ENCODE measurements around the gene TMEM171. TPM values are rescaled to one million over a fixed set of nuclear protein-coding genes. Genes with fewer than 3 reads are reported as not detected.

The TMEM171 gene
- total RNA-seq, 1 experiment from 2014 or later, result 1.7 TPM

DNA sequence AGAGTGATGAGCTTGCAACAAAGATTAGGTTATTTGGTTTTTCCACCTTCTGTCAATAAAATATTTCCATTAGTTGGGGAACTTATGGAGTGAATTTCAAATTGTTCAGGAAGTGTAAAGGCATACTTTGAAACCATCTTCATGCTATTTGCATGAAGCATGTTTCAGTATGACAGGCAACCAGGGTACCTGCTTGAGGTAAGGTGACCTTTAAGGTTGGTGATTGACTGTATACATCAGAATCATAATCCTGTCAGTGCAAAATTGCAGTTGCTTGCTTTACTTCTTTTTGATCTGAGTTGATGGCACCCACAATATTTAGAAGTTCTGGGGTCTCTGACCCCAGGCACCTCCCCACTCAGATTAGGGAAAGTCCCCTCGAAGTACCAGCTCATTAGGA is 26.0 kb upstream of the TMEM171 start (continued):
- TF ChIP-seq, protein P1, sequence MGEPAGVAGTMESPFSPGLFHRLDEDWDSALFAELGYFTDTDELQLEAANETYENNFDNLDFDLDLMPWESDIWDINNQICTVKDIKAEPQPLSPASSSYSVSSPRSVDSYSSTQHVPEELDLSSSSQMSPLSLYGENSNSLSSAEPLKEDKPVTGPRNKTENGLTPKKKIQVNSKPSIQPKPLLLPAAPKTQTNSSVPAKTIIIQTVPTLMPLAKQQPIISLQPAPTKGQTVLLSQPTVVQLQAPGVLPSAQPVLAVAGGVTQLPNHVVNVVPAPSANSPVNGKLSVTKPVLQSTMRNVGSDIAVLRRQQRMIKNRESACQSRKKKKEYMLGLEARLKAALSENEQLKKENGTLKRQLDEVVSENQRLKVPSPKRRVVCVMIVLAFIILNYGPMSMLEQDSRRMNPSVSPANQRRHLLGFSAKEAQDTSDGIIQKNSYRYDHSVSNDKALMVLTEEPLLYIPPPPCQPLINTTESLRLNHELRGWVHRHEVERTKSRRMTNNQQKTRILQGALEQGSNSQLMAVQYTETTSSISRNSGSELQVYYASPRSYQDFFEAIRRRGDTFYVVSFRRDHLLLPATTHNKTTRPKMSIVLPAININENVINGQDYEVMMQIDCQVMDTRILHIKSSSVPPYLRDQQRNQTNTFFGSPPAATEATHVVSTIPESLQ (CRISPR knock-in tag; IDR thresholded peaks at IDR 0.05), result no peak
- TF ChIP-seq GABPB1 (CRISPR knock-in tag; IDR thresholded peaks at IDR 0.05) (no peak), ZNF396 (CRISPR knock-in tag; IDR thresholded peaks at IDR 0.05; ENCODE audit: borderline replicate concordance) (no peak), ZNF423 (CRISPR knock-in tag; IDR thresholded peaks at IDR 0.05) (no peak), PRRX2 (CRISPR knock-in tag; IDR thresholded peaks at IDR 0.05) (no peak)

DNA sequence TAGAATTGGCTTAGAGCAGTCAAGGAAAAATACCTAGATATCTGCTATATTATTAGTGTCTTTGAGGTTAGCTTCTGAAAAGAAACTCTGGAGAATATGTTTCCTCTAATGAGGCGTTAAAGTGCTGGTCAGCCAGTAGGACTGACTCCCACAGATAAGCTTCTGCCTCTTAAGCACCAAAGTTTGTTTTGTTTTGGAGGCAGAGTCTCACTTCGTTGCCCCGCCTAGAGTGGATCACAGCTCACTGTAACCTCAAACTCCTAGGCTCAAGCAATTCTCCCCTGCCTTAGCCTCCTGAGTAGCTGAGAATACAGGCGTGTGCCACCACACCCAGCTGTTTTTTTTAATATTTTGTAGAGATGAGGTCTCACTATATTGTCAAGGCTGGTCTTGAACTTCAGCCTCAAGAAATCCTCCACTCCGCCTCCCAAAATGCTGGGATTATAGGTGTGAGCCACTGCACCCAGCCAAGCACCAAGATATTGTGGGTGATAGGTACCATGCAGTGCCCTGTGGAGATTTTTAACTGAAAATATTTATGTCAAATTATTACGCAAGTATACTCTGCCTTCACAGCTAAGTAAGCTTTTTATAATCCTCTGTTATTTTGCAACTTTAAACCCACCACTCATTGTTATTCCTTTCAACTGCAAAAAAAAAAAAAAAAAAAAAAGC is 24.7 kb upstream of the TMEM171 start:
- no peak overlapping the region for H3K27ac Mint-ChIP-seq
- ChIA-PET CTCF (interaction anchor here (1.0 to 1.4 kb wide), 2 partner anchors 75 to 120 kb away, joined by 4 to 6 read pairs; no protein-coding TSS in a partner anchor), POLR2A (interaction anchor here (0.7 to 1.1 kb wide), 3 partner anchors 97 to 151 kb away, joined by 3 to 14 read pairs (median 4); no protein-coding TSS in a partner anchor)
- no peak overlapping the region for H3K4me3 Mint-ChIP-seq
- no peak for ATAC-seq
- H3K9me3 Mint-ChIP-seq, result peaks cover 23% of the 10 kb centered on the region
- no peak for DNase-seq (ENCODE audit: low spot score)
- peaks cover 13% of the 10 kb centered on the region for H3K36me3 Mint-ChIP-seq
- 0 out of 2 replicates have a peak, but pooled peaks cover 2% of the 10 kb centered on the region for H3K4me1 Mint-ChIP-seq
- no peak for TF ChIP-seq ZNF396 (CRISPR knock-in tag; IDR thresholded peaks at IDR 0.05; ENCODE audit: borderline replicate concordance)
- TF ChIP-seq, protein P2, sequence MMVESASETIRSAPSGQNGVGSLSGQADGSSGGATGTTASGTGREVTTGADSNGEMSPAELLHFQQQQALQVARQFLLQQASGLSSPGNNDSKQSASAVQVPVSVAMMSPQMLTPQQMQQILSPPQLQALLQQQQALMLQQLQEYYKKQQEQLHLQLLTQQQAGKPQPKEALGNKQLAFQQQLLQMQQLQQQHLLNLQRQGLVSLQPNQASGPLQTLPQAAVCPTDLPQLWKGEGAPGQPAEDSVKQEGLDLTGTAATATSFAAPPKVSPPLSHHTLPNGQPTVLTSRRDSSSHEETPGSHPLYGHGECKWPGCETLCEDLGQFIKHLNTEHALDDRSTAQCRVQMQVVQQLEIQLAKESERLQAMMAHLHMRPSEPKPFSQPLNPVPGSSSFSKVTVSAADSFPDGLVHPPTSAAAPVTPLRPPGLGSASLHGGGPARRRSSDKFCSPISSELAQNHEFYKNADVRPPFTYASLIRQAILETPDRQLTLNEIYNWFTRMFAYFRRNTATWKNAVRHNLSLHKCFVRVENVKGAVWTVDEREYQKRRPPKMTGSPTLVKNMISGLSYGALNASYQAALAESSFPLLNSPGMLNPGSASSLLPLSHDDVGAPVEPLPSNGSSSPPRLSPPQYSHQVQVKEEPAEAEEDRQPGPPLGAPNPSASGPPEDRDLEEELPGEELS (CRISPR knock-in tag; IDR thresholded peaks at IDR 0.05), result no peak
- H3K27me3 Mint-ChIP-seq (ENCODE audit: low read depth), result no peaks in the 10 kb centered on the region; the same call in 1 of the 2 replicates

DNA sequence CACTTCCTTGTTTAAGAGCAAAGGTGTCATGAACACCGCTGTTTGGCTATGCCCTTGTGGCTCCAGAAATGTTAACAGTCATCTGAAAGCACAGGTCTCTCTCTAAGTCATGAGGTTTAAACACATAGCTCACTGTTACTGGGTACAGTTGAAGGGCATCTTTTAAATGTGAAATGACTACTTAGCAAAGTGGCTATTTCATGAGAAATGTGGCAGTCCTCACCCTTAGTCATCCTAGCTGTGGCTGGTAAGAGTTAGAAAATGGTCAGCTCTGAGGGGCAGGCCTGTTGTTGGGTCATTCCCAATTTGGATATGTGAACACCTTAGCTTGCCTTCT is 24.2 kb upstream of the TMEM171 start:
- Mint-ChIP-seq H3K27me3 (ENCODE audit: low read depth) (no peaks in the 10 kb centered on the region; the same call in 1 of the 2 replicates), H3K4me1 (0 out of 2 replicates have a peak, but pooled peaks cover 2% of the 10 kb centered on the region), H3K27ac (no peak overlapping the region), H3K36me3 (peaks cover 13% of the 10 kb centered on the region), H3K4me3 (no peak overlapping the region), H3K9me3 (peaks cover 23% of the 10 kb centered on the region)
- no peak for DNase-seq (ENCODE audit: low spot score)
- no peak for ATAC-seq
- TF ChIP-seq, protein P3, sequence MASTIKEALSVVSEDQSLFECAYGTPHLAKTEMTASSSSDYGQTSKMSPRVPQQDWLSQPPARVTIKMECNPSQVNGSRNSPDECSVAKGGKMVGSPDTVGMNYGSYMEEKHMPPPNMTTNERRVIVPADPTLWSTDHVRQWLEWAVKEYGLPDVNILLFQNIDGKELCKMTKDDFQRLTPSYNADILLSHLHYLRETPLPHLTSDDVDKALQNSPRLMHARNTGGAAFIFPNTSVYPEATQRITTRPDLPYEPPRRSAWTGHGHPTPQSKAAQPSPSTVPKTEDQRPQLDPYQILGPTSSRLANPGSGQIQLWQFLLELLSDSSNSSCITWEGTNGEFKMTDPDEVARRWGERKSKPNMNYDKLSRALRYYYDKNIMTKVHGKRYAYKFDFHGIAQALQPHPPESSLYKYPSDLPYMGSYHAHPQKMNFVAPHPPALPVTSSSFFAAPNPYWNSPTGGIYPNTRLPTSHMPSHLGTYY (CRISPR knock-in tag; IDR thresholded peaks at IDR 0.05), result no peak
- TF ChIP-seq, protein P4, sequence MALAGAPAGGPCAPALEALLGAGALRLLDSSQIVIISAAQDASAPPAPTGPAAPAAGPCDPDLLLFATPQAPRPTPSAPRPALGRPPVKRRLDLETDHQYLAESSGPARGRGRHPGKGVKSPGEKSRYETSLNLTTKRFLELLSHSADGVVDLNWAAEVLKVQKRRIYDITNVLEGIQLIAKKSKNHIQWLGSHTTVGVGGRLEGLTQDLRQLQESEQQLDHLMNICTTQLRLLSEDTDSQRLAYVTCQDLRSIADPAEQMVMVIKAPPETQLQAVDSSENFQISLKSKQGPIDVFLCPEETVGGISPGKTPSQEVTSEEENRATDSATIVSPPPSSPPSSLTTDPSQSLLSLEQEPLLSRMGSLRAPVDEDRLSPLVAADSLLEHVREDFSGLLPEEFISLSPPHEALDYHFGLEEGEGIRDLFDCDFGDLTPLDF (CRISPR knock-in tag; IDR thresholded peaks at IDR 0.05), result no peak
- TF ChIP-seq, protein P5, sequence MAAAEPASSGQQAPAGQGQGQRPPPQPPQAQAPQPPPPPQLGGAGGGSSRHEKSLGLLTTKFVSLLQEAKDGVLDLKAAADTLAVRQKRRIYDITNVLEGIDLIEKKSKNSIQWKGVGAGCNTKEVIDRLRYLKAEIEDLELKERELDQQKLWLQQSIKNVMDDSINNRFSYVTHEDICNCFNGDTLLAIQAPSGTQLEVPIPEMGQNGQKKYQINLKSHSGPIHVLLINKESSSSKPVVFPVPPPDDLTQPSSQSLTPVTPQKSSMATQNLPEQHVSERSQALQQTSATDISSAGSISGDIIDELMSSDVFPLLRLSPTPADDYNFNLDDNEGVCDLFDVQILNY (CRISPR knock-in tag; IDR thresholded peaks at IDR 0.05), result no peak
- TF ChIP-seq TEAD4 (CRISPR knock-in tag; IDR thresholded peaks at IDR 0.05), result no peak
- no peak for TF ChIP-seq SP1 (CRISPR knock-in tag; conservative IDR thresholded peaks at IDR 0.05)
- no peak for TF ChIP-seq HMGA2 (CRISPR knock-in tag; IDR thresholded peaks at IDR 0.05)
- TF ChIP-seq, protein P6, sequence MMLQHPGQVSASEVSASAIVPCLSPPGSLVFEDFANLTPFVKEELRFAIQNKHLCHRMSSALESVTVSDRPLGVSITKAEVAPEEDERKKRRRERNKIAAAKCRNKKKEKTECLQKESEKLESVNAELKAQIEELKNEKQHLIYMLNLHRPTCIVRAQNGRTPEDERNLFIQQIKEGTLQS (CRISPR knock-in tag; conservative IDR thresholded peaks at IDR 0.05), result no peak
- no peak for TF ChIP-seq ZNF138 (CRISPR knock-in tag; conservative IDR thresholded peaks at IDR 0.05)
- TF ChIP-seq, protein P7, sequence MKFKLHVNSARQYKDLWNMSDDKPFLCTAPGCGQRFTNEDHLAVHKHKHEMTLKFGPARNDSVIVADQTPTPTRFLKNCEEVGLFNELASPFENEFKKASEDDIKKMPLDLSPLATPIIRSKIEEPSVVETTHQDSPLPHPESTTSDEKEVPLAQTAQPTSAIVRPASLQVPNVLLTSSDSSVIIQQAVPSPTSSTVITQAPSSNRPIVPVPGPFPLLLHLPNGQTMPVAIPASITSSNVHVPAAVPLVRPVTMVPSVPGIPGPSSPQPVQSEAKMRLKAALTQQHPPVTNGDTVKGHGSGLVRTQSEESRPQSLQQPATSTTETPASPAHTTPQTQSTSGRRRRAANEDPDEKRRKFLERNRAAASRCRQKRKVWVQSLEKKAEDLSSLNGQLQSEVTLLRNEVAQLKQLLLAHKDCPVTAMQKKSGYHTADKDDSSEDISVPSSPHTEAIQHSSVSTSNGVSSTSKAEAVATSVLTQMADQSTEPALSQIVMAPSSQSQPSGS (CRISPR knock-in tag; IDR thresholded peaks at IDR 0.05; ENCODE audit: borderline replicate concordance, low read depth), result no peak
- no peak for TF ChIP-seq ZNF219 (CRISPR knock-in tag; IDR thresholded peaks at IDR 0.05; ENCODE audit: borderline replicate concordance)
- no peak for TF ChIP-seq ZNF671 (CRISPR knock-in tag; IDR thresholded peaks at IDR 0.05)
- no peak for TF ChIP-seq MYBL2 (CRISPR knock-in tag; IDR thresholded peaks at IDR 0.05)
- TF ChIP-seq, protein P8, sequence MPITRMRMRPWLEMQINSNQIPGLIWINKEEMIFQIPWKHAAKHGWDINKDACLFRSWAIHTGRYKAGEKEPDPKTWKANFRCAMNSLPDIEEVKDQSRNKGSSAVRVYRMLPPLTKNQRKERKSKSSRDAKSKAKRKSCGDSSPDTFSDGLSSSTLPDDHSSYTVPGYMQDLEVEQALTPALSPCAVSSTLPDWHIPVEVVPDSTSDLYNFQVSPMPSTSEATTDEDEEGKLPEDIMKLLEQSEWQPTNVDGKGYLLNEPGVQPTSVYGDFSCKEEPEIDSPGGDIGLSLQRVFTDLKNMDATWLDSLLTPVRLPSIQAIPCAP (CRISPR knock-in tag; IDR thresholded peaks at IDR 0.05), result no peak
- no peak for TF ChIP-seq SMAD3 (CRISPR knock-in tag; IDR thresholded peaks at IDR 0.05; ENCODE audit: borderline replicate concordance)
- ChIA-PET CTCF (interaction anchor here (1.4 kb wide), 1 partner anchor 75 kb away, joined by 4 read pairs; no protein-coding TSS in a partner anchor), POLR2A (interaction anchor here (0.7 to 1.1 kb wide), 2 partner anchors 97 to 150 kb away, joined by 3 to 14 read pairs; no protein-coding TSS in a partner anchor)

Measured in WTC11 (cell line).